Measurements from ENCODE around the gene HLF. TPM values are rescaled to one million over a fixed set of nuclear protein-coding genes. Genes with fewer than 3 reads are reported as not detected.

Gene HLF
- total RNA-seq, 1 experiment from 2014 or later, result not detected

GRCh38 chr17:55228683-55229192 lies 36.0 kb upstream of the HLF start:
- H3K4me2 ChIP-seq (ENCODE audit: low read depth, low read length, poor library complexity, severe bottlenecking), result no peak overlapping the region
- H3K9me2 ChIP-seq (replicated peaks; ENCODE audit: insufficient read depth, low read length), result no peaks in the 10 kb centered on the region
- H3K27me3 ChIP-seq (ENCODE audit: low read length), result no peaks in the 10 kb centered on the region
- H4K20me1 ChIP-seq (ENCODE audit: insufficient read depth, low read depth, low read length), result no peaks in the 10 kb centered on the region
- H3K4me3 ChIP-seq (ENCODE audit: low read length), result no peak overlapping the region
- no peaks in the 10 kb centered on the region for H3K4me1 ChIP-seq (ENCODE audit: low read length)
- H3K9ac ChIP-seq (ENCODE audit: low read length), result no peak overlapping the region
- H3K27ac ChIP-seq (ENCODE audit: low read length), result no peak overlapping the region
- H3K79me2 ChIP-seq (ENCODE audit: low read length), result no peaks in the 10 kb centered on the region
- H3K36me3 ChIP-seq (ENCODE audit: insufficient read depth, low read length), result no peaks in the 10 kb centered on the region
- no peak overlapping the region for H2AFZ ChIP-seq (ENCODE audit: low read length)
- no peaks in the 10 kb centered on the region for H3K9me3 ChIP-seq (ENCODE audit: low read length)
- DNase-seq, result no peak

GRCh38 chr17:55229276-55229675 lies 35.5 kb upstream of the HLF start:
- H3K9ac ChIP-seq (ENCODE audit: low read length), result no peak overlapping the region
- H3K27ac ChIP-seq (ENCODE audit: low read length), result no peak overlapping the region
- DNase-seq, result no peak
- no peak overlapping the region for H3K4me2 ChIP-seq (ENCODE audit: low read depth, low read length, poor library complexity, severe bottlenecking)
- H4K20me1 ChIP-seq (ENCODE audit: insufficient read depth, low read depth, low read length), result no peaks in the 10 kb centered on the region
- H3K9me3 ChIP-seq (ENCODE audit: low read length), result no peaks in the 10 kb centered on the region
- H3K9me2 ChIP-seq (replicated peaks; ENCODE audit: insufficient read depth, low read length), result no peaks in the 10 kb centered on the region
- H3K4me1 ChIP-seq (ENCODE audit: low read length), result no peaks in the 10 kb centered on the region
- H3K79me2 ChIP-seq (ENCODE audit: low read length), result no peaks in the 10 kb centered on the region
- no peak overlapping the region for H2AFZ ChIP-seq (ENCODE audit: low read length)
- H3K4me3 ChIP-seq (ENCODE audit: low read length), result no peak overlapping the region
- no peaks in the 10 kb centered on the region for H3K27me3 ChIP-seq (ENCODE audit: low read length)
- no peaks in the 10 kb centered on the region for H3K36me3 ChIP-seq (ENCODE audit: insufficient read depth, low read length)

- no peak overlapping the region for H3K27ac ChIP-seq (ENCODE audit: low read length)
- no peak overlapping the region for H2AFZ ChIP-seq (ENCODE audit: low read length)
- no peaks in the 10 kb centered on the region for H3K9me2 ChIP-seq (replicated peaks; ENCODE audit: insufficient read depth, low read length)
- H3K9me3 ChIP-seq (ENCODE audit: low read length), result no peaks in the 10 kb centered on the region
- DNase-seq, result no peak
- no peak overlapping the region for H3K4me3 ChIP-seq (ENCODE audit: low read length)
- H3K79me2 ChIP-seq (ENCODE audit: low read length), result no peaks in the 10 kb centered on the region
- H3K36me3 ChIP-seq (ENCODE audit: insufficient read depth, low read length), result no peaks in the 10 kb centered on the region
- no peaks in the 10 kb centered on the region for H4K20me1 ChIP-seq (ENCODE audit: insufficient read depth, low read depth, low read length)
- H3K9ac ChIP-seq (ENCODE audit: low read length), result no peak overlapping the region
- H3K4me1 ChIP-seq (ENCODE audit: low read length), result no peaks in the 10 kb centered on the region
- no peak overlapping the region for H3K4me2 ChIP-seq (ENCODE audit: low read depth, low read length, poor library complexity, severe bottlenecking)
- no peaks in the 10 kb centered on the region for H3K27me3 ChIP-seq (ENCODE audit: low read length)
These were observed 34.0 kb upstream of the HLF start for GRCh38 chr17:55230716-55231115.

DNA sequence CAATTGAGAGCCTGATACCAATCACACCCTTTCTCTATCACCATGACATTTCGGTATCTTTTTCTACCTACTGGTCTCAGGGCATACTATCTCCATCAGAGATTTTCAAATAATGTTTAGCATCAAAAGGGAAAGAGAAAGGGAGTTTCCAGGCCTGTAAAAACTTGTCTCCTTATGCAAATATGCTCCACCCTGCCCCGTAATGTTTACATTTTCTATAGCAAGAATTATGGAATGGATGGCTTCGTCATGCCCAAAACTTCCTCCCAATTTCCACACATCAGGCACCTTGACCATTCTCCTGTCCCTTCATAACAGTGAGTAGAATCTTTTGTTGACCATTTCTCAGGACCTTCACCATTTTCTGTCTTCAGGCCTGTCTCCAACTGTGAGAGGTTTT lies 30.9 kb upstream of the HLF start:
- H2AFZ ChIP-seq (ENCODE audit: low read length), result no peak overlapping the region
- H3K27ac ChIP-seq (ENCODE audit: low read length), result no peak overlapping the region
- no peaks in the 10 kb centered on the region for H3K9me3 ChIP-seq (ENCODE audit: low read length)
- peaks cover 10% of the 10 kb centered on the region for H3K4me1 ChIP-seq (ENCODE audit: low read length)
- H3K27me3 ChIP-seq (ENCODE audit: low read length), result no peaks in the 10 kb centered on the region
- no peaks in the 10 kb centered on the region for H3K36me3 ChIP-seq (ENCODE audit: insufficient read depth, low read length)
- DNase-seq, result no peak
- no peak overlapping the region for H3K9ac ChIP-seq (ENCODE audit: low read length)
- H4K20me1 ChIP-seq (ENCODE audit: insufficient read depth, low read depth, low read length), result no peaks in the 10 kb centered on the region
- H3K4me3 ChIP-seq (ENCODE audit: low read length), result no peak overlapping the region
- H3K9me2 ChIP-seq (replicated peaks; ENCODE audit: insufficient read depth, low read length), result no peaks in the 10 kb centered on the region
- H3K4me2 ChIP-seq (ENCODE audit: low read depth, low read length, poor library complexity, severe bottlenecking), result no peak overlapping the region
- no peaks in the 10 kb centered on the region for H3K79me2 ChIP-seq (ENCODE audit: low read length)

- Histone ChIP-seq H3K9me2 (replicated peaks; ENCODE audit: insufficient read depth, low read length) (no peaks in the 10 kb centered on the region), H3K27ac (ENCODE audit: low read length) (no peak overlapping the region), H2AFZ (ENCODE audit: low read length) (no peak overlapping the region), H3K27me3 (ENCODE audit: low read length) (no peaks in the 10 kb centered on the region), H3K4me1 (ENCODE audit: low read length) (peaks cover 11% of the 10 kb centered on the region), H3K36me3 (ENCODE audit: insufficient read depth, low read length) (no peaks in the 10 kb centered on the region), H3K79me2 (ENCODE audit: low read length) (no peaks in the 10 kb centered on the region), H4K20me1 (ENCODE audit: insufficient read depth, low read depth, low read length) (no peaks in the 10 kb centered on the region), H3K9ac (ENCODE audit: low read length) (no peak overlapping the region), H3K9me3 (ENCODE audit: low read length) (no peaks in the 10 kb centered on the region), H3K4me3 (ENCODE audit: low read length) (no peak overlapping the region), H3K4me2 (ENCODE audit: low read depth, low read length, poor library complexity, severe bottlenecking) (no peak overlapping the region)
- DNase-seq, result no peak
These were observed 28.4 kb upstream of the HLF start for GRCh38 chr17:55236316-55236715.

GRCh38 chr17:55237268-55237667 lies 27.5 kb upstream of the HLF start:
- H3K4me3 ChIP-seq (ENCODE audit: low read length), result no peak overlapping the region

DNA sequence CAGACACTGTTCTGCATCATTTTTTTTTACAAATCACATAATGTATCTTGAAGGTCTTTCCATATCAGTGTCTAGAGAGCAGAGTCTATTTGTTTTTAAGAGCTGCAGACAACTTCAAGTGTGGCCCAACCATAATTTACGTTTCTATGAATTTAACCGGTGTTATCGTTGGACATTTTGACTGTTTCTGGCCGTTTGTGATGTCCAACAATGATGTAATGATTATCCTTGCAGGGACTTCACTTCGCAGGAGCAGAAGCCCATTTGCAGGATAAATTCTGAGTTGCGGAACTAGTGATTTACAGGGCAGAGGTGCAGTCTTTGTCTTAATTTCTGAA lies 26.9 kb upstream of the HLF start:
- Histone ChIP-seq H4K20me1 (ENCODE audit: insufficient read depth, low read depth, low read length) (no peaks in the 10 kb centered on the region), H3K27me3 (ENCODE audit: low read length) (no peaks in the 10 kb centered on the region), H3K4me3 (ENCODE audit: low read length) (peak overlapping the region; percentile 49), H3K79me2 (ENCODE audit: low read length) (no peaks in the 10 kb centered on the region), H3K36me3 (ENCODE audit: insufficient read depth, low read length) (no peaks in the 10 kb centered on the region), H3K9me2 (replicated peaks; ENCODE audit: insufficient read depth, low read length) (no peaks in the 10 kb centered on the region), H3K4me1 (ENCODE audit: low read length) (peaks cover 11% of the 10 kb centered on the region), H3K9me3 (ENCODE audit: low read length) (no peaks in the 10 kb centered on the region), H3K9ac (ENCODE audit: low read length) (no peak overlapping the region), H3K4me2 (ENCODE audit: low read depth, low read length, poor library complexity, severe bottlenecking) (peak overlapping the region; percentile 70), H2AFZ (ENCODE audit: low read length) (no peak overlapping the region), H3K27ac (ENCODE audit: low read length) (no peak overlapping the region)
- no peak for DNase-seq

More at GRCh38 chr17:55237268-55237667, 27.5 kb upstream of the HLF start:
- DNase-seq, result no peak
- Histone ChIP-seq H4K20me1 (ENCODE audit: insufficient read depth, low read depth, low read length) (no peaks in the 10 kb centered on the region), H3K4me2 (ENCODE audit: low read depth, low read length, poor library complexity, severe bottlenecking) (no peak overlapping the region), H2AFZ (ENCODE audit: low read length) (no peak overlapping the region), H3K9me3 (ENCODE audit: low read length) (no peaks in the 10 kb centered on the region), H3K9me2 (replicated peaks; ENCODE audit: insufficient read depth, low read length) (no peaks in the 10 kb centered on the region), H3K79me2 (ENCODE audit: low read length) (no peaks in the 10 kb centered on the region), H3K36me3 (ENCODE audit: insufficient read depth, low read length) (no peaks in the 10 kb centered on the region), H3K9ac (ENCODE audit: low read length) (no peak overlapping the region), H3K4me1 (ENCODE audit: low read length) (peaks cover 11% of the 10 kb centered on the region), H3K27ac (ENCODE audit: low read length) (no peak overlapping the region), H3K27me3 (ENCODE audit: low read length) (no peaks in the 10 kb centered on the region)

- no peaks in the 10 kb centered on the region for H4K20me1 ChIP-seq (ENCODE audit: insufficient read depth, low read depth, low read length)
- H3K79me2 ChIP-seq (ENCODE audit: low read length), result no peaks in the 10 kb centered on the region
- H3K4me3 ChIP-seq (ENCODE audit: low read length), result peak overlapping the region; percentile 49
- peak overlapping the region; percentile 44 for H3K9ac ChIP-seq (ENCODE audit: low read length)
- H3K27ac ChIP-seq (ENCODE audit: low read length), result no peak overlapping the region
- peaks cover 11% of the 10 kb centered on the region for H3K4me1 ChIP-seq (ENCODE audit: low read length)
- H2AFZ ChIP-seq (ENCODE audit: low read length), result peak overlapping the region; percentile 32; the same call in 1 of the 2 replicates
- H3K27me3 ChIP-seq (ENCODE audit: low read length), result no peaks in the 10 kb centered on the region
- DNase-seq, result peak; percentile 76
- no peaks in the 10 kb centered on the region for H3K36me3 ChIP-seq (ENCODE audit: insufficient read depth, low read length)
- peak overlapping the region; percentile 70 for H3K4me2 ChIP-seq (ENCODE audit: low read depth, low read length, poor library complexity, severe bottlenecking)
- no peaks in the 10 kb centered on the region for H3K9me3 ChIP-seq (ENCODE audit: low read length)
- no peaks in the 10 kb centered on the region for H3K9me2 ChIP-seq (replicated peaks; ENCODE audit: insufficient read depth, low read length)
These were observed 26.4 kb upstream of the HLF start for GRCh38 chr17:55238179-55238930.

All from Karpas-422 (cell line).